ENCODE data around the gene NTN3.

GRCh38 chr16:2494616-2495015 is 23.5 kb downstream of the NTN3 start:
- no peak for TF ChIP-seq ZFX (IDR thresholded peaks at IDR 0.05; ENCODE audit: borderline replicate concordance)
- TF ChIP-seq, protein P1, sequence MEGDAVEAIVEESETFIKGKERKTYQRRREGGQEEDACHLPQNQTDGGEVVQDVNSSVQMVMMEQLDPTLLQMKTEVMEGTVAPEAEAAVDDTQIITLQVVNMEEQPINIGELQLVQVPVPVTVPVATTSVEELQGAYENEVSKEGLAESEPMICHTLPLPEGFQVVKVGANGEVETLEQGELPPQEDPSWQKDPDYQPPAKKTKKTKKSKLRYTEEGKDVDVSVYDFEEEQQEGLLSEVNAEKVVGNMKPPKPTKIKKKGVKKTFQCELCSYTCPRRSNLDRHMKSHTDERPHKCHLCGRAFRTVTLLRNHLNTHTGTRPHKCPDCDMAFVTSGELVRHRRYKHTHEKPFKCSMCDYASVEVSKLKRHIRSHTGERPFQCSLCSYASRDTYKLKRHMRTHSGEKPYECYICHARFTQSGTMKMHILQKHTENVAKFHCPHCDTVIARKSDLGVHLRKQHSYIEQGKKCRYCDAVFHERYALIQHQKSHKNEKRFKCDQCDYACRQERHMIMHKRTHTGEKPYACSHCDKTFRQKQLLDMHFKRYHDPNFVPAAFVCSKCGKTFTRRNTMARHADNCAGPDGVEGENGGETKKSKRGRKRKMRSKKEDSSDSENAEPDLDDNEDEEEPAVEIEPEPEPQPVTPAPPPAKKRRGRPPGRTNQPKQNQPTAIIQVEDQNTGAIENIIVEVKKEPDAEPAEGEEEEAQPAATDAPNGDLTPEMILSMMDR (IDR thresholded peaks at IDR 0.05), result no peak

Measured in 22Rv1 (cell line).